Vagina (tissue), 2 donors: ENCODE results near the gene GLOD4.
"Not testable (repeated sequence)": the region's sequence is repeated elsewhere in the genome, so short reads cannot be mapped to it uniquely, and the experiment has no call there.

Source experiments
- CTCF ChIP-seq, 3 experiments: fragments of 450-650 bp in 2 of 3; fragments of 200-600 bp in 1 of 3; sonication (generic) in 1 of 3; IDR thresholded peaks; one replicate each; pipeline ENCODE4 v1.5.1; 2017 to 2019; ENCODE audit warnings: antibody characterized with exemption in 3 of 3, mild to moderate bottlenecking in 2 of 3, moderate library complexity in 2 of 3
- POLR2A ChIP-seq, 2 donors: fragments of 450-650 bp; IDR thresholded peaks; one replicate each; pipeline ENCODE4 v1.6.1; 2017; ENCODE audit warnings: antibody characterized with exemption in 2 of 2, mild to moderate bottlenecking in 2 of 2, moderate library complexity in 2 of 2
- POLR2AphosphoS5 ChIP-seq, 2 donors: sonication (generic); formaldehyde crosslinking; IDR thresholded peaks; one replicate each; pipeline ENCODE4 v1.9.0; 2017; ENCODE audit warnings: antibody characterized with exemption in 2 of 2, mild to moderate bottlenecking in 2 of 2, low read depth in 1 of 2; ENCODE audit not compliant: insufficient read depth in 1 of 2

- TF ChIP-seq POLR2AphosphoS5 (IDR thresholded peaks at IDR 0.05; ENCODE audit: insufficient read depth in 1 of 2, low read depth in 1 of 2); CTCF (IDR thresholded peaks at IDR 0.05); POLR2A (IDR thresholded peaks at IDR 0.05): not testable (repeated sequence)
These were observed 3.8 kb upstream of the GLOD4 start for GRCh38 chr17:785901-786300.
